Stimulated activated naive B cell treated with anti-CD40 and anti-IgM and Interleukin-4, amounts not matched to agents 10 μg/mL and 1 μg/mL and 100 μg/mL, for 72 hours (primary cell): ENCODE data around the gene ISY1.
"Not testable (repeated sequence)": the region's sequence is repeated elsewhere in the genome, so short reads cannot be mapped to it uniquely, and the experiment has no call there.

Source experiments
- ATAC-seq, 2 donors: fragments of 150-1000 bp; cut with Tn5 transposase; replicated peaks; 2 replicates each; pipeline ENCODE4 v1.10.0; 2021; ENCODE audit warnings: moderate library complexity in 1 of 2
- DNase-seq: peaks from one replicate; pipeline ENCODE4 v3.0.0; 2021
- H3K27ac Mint-ChIP-seq: one replicate; pipeline ENCODE4 v1.8.0; 2022; ENCODE audit warnings: mild to moderate bottlenecking, mixed read lengths
- H3K27me3 Mint-ChIP-seq, 2 donors: one replicate each; pipeline ENCODE4 v1.8.0; 2022; ENCODE audit warnings: mixed read lengths in 2 of 2
- H3K36me3 Mint-ChIP-seq, 2 donors: one replicate each; pipeline ENCODE4 v1.8.0; 2022; ENCODE audit warnings: mixed read lengths in 2 of 2, mild to moderate bottlenecking in 1 of 2
- H3K4me1 Mint-ChIP-seq, 2 donors: one replicate each; pipeline ENCODE4 v1.8.0; 2022; ENCODE audit warnings: mixed read lengths in 2 of 2, mild to moderate bottlenecking in 1 of 2
- H3K4me3 Mint-ChIP-seq, 2 donors: one replicate each; pipeline ENCODE4 v1.8.0; 2022; ENCODE audit warnings: mild to moderate bottlenecking in 2 of 2, mixed read lengths in 2 of 2, moderate library complexity in 1 of 2
- H3K9me3 Mint-ChIP-seq, 2 donors: one replicate each; pipeline ENCODE4 v1.8.0; 2022; ENCODE audit warnings: mixed read lengths in 2 of 2, mild to moderate bottlenecking in 1 of 2

The ISY1 gene

DNA sequence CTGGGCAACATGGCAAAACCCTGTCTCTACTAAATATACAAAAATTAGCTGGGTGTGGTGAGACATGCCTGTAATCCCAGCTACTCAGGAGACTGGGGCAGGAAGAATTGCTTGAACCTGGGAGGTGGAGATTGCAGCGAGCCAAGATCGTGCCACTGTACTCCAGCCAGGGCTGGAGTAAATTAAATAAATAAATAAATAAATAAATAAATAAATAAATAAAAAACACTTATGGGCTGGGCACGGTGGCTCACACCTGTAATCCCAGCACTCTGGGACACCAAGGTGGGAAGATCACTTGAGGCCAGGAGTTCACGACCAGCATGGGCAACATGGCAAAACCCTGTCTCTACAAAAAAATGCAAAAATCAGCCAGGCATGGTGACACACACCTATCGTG is 19.9 kb downstream of the ISY1 start:
- H3K27me3 Mint-ChIP-seq, H3K27ac Mint-ChIP-seq, H3K4me1 Mint-ChIP-seq, H3K4me3 Mint-ChIP-seq, H3K9me3 Mint-ChIP-seq, ATAC-seq, DNase-seq: not testable (repeated sequence)
- H3K36me3 Mint-ChIP-seq: peaks cover 17 to 33% of the 10 kb centered on the region in 2 donors

DNA sequence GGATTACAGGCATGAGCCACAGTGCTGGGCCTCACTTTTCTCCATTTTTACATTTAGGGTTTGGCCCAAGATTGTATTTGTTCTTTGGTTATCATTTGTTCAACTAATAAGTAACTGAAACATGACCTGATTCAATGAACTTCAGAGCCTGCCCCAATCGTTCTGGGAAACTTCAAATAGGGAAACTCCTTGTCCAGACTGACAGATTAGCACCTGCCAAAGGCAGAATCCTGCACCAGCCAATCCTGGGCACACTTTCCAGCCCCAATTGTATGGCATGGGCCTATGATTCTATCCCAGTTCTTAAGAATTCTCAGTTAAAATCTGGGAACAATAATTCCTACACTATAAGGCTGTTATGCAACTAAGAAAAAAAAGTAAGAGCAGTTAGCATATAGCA is 21.0 kb downstream of the ISY1 start:
- no peak for ATAC-seq
- Mint-ChIP-seq H3K27me3 (no peaks in the 10 kb centered on the region), H3K4me1 (no peaks in the 10 kb centered on the region), H3K27ac (no peak overlapping the region), H3K36me3 (peaks cover 13 to 26% of the 10 kb centered on the region in 2 donors), H3K4me3 (no peak overlapping the region), H3K9me3 (no peaks in the 10 kb centered on the region)
- no peak for DNase-seq

DNA sequence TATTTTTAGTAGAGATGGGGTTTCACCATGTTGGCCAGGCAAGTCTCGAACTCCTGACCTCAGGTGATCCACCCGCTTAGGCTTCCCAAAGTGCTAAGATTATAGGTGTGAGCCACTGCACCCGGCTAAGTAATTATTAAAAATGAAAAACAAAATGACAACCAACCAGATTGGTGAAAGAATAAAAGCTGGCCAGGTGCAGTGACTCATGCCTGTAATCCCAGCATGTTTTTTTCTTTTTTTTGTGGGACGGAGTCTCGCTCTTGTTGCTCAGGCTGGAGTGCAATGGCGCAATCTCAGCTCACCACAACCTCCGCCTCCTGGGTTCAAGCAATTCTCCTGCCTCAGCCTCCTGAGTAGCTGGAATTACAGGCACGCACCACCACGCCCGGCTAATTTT is 24.6 kb downstream of the ISY1 start:
- not testable (repeated sequence) for H3K27ac Mint-ChIP-seq, H3K4me3 Mint-ChIP-seq, DNase-seq, H3K9me3 Mint-ChIP-seq, ATAC-seq, H3K4me1 Mint-ChIP-seq, H3K27me3 Mint-ChIP-seq
- peaks cover 43 to 47% of the 10 kb centered on the region in 2 donors for H3K36me3 Mint-ChIP-seq

DNA sequence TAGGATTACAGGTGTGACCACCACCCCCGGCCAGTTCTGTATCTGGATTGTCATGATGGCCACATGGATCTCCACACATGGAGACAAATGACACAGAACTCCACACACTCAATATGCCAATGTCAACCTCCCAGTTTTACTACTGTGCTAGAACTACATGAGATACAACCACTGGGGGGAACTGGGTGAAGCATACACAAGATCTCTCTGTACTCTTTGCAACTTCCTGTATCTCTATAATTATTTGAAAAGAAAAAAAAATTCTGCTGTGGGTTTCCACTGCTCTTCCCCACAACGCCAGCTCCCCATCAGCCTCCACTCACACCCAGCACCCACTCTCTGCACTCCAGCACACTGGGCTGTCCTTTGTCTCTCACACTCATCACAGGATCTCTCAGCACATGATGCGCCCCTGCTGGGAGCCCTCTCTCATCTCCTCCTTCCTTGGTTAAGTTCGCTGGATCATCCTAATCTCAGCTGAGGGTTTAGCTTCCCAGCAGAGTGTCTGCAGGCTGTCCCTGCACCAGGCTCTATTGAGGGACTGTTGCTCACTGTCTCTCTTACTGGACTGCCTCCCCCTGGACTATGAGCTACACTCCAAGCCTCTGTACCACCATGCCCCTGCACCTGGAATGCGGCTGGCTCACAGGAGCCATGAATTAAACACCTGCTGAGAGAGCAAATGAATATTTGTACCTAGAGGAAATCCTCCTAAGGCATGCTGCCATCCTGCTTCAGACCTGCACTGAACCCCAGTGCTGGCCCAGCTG is 28.6 kb downstream of the ISY1 start:
- H3K36me3 Mint-ChIP-seq: peaks cover 60 to 64% of the 10 kb centered on the region in 2 donors
- no peak for DNase-seq
- no peaks in the 10 kb centered on the region for H3K27me3 Mint-ChIP-seq
- ATAC-seq: no peak
- H3K4me1 Mint-ChIP-seq: peaks cover 0 to 17% of the 10 kb centered on the region in 2 donors
- no peak overlapping the region for H3K27ac Mint-ChIP-seq
- H3K4me3 Mint-ChIP-seq: no peak overlapping the region
- H3K9me3 Mint-ChIP-seq: no peaks in the 10 kb centered on the region

DNA sequence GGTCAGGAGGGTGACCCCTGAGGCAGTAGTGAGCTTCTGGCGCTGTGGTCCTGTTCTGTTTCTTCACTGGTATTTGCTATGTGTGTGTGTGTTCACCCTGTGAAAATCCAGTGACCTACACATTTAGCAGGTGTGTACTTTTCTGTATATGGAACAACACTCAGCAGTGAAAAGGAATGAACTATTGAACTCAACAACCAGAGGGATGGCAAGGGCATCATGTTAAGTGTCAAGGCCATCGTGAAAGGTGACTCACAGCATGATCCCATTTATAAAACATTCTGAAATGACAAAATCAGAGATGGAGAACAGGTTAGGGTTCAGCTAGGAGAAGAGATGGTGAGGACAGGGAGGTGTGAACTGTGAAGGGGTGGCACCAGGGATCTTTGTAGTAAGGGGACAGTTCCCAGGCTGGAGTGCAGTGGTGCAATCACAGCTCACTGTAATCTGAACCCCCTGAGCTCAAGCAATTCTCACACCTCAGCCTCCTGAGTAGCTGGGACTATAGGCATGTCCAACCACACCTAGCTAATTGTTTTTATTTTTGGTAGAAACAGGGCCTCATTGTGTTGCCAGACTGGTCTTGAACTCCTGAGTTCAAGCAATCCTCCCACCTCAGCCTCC is 29.3 kb downstream of the ISY1 start:
- Mint-ChIP-seq H3K4me3 (no peak overlapping the region), H3K27me3 (no peaks in the 10 kb centered on the region), H3K9me3 (no peaks in the 10 kb centered on the region), H3K27ac (peak overlapping the region; percentile 15), H3K36me3 (peaks cover 63% of the 10 kb centered on the region in 2 donors), H3K4me1 (peaks cover 4 to 24% of the 10 kb centered on the region in 2 donors)
- ATAC-seq: no peak
- no peak for DNase-seq

DNA sequence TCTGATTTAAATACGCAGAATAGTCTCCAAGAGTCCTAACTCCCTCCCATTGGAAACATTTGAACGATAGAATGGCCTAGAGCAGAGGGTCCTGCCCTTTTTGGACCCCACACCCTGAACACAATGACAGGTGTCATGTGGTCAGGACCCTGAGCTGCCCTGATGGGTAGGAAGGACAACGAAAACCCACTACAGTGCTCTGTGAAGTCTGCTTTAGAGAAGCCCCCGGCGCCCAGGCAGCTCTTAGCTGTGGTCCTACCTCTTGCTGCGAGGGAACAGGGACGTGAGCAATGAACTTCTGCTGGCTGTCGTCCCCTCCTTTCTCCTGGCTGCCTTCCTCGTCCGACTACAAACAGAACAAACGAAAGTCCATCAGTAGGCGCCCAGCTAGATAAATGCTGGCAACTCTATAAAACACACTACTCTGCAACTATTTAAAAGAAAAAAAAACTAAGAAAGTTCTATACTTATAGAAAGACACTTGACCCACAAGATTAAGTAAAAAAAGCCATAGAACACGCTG is 30.5 kb downstream of the ISY1 start:
- H3K4me1 Mint-ChIP-seq: peaks cover 4 to 25% of the 10 kb centered on the region in 2 donors
- no peaks in the 10 kb centered on the region for H3K9me3 Mint-ChIP-seq
- no peak for ATAC-seq
- no peak for DNase-seq
- H3K36me3 Mint-ChIP-seq: peaks cover 66 to 73% of the 10 kb centered on the region in 2 donors
- no peaks in the 10 kb centered on the region for H3K27me3 Mint-ChIP-seq
- H3K27ac Mint-ChIP-seq: no peak overlapping the region
- no peak overlapping the region for H3K4me3 Mint-ChIP-seq

DNA sequence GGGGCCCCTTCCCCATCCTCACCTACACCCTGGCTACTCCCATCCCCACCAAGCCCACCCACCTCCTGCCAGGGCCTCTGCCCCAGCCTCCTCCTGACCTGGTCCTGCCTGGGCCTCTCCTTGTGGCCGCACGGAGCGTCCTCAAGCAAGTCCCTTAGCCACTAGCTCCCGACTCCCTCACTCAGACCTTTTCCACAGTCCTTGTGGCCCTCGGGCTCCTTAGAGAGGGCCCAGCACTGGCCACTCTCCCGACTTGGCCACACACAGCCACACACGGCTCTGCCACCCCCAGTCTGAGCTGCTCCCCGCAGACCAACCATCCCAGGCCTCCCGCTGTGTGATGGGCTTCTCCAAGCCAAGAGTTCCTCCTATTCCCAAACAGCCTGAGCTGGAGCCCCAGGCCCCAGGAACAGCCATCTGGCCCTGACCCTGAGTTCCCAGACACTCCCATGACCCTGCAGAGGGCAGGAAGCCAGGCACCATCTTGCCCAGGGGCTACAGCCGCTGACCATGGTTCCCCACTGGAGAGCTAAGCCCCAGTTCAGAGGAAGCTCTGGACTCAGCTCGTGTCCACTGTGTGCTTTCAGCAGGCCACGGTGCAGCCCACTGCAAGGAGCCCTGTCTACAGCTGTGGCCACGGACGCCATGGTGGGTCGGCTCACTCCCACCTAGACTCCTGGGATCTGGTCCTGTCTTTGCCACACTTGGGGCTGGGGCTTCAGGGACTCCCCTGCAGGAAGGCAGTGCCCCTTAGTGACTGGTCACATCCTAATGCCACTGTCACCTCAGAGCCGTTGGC is 32.3 kb downstream of the ISY1 start:
- no peaks in the 10 kb centered on the region for H3K9me3 Mint-ChIP-seq
- H3K27me3 Mint-ChIP-seq: no peaks in the 10 kb centered on the region
- H3K27ac Mint-ChIP-seq: peak overlapping the region; percentile 77
- ATAC-seq (no peak), DNase-seq (no peak)
- peaks cover 52 to 63% of the 10 kb centered on the region in 2 donors for H3K36me3 Mint-ChIP-seq
- peaks cover 5 to 27% of the 10 kb centered on the region in 2 donors for H3K4me1 Mint-ChIP-seq
- H3K4me3 Mint-ChIP-seq: no peak overlapping the region

DNA sequence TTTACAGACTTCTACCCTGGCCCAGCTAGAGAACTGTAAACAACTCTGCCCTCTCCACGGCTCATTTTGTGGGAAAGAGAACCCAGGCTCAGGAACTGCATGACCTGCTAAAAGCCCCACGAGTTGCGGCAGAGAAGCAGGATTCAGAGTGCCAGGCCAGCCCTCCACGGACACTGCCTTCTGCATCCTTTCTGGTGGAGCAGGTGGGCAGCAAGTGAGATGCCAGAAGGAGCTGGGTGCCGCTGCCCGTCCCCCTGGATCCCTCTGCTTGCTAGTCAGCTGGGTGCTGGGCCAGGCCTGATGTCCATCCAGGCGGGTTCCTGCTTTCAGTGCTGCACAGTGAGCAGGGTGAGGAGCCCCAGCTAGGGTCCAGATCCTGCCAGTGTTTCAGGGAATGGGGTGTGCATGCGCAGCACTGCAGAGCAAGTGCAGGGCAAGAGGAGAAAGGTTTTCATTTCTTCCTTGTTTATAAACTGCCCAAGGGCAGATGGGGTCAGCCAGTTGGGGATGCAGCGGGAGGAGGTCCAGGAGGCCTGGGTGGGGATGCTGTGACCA is 34.1 kb downstream of the ISY1 start:
- Mint-ChIP-seq H3K27ac (peak overlapping the region; percentile 16), H3K36me3 (peaks cover 37 to 48% of the 10 kb centered on the region in 2 donors), H3K9me3 (no peaks in the 10 kb centered on the region), H3K4me1 (peaks cover 21 to 39% of the 10 kb centered on the region in 2 donors), H3K27me3 (no peaks in the 10 kb centered on the region), H3K4me3 (no peak overlapping the region)
- DNase-seq (no peak), ATAC-seq (no peak)

DNA sequence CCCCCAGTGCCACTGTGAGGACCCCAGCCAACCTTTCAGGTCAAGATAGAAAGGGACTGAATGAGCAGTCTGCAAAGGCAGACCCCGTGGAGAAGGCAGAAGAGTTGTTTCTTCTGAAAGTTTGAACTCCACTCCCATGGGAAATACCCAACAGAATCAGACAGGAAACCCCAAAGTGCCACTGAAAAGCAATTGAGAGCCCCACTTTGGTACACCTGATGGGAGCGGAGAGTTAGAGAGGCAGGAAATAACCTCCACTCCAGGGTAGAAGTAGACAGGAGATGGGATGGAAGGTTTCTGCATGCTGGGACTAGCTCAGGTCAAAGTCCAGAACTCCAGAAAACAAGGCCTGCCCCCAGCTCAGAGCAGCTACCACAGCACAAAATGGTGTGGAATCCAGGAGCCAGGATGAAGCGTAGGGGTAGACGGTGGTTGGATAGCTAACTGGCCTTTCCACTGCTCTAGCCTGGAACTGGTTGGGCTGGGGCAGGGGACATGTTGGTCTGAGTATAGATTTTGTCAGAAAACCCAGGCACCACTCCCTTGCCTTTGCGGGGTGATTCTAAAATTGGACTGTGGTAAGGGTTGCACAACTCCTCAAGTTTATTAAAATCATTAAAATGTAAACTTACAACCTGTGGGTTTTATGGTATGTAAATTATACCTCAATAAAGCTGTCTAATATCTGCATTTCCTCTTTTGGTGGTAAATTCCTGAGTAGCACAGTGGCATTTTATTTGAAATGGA is 37.4 kb downstream of the ISY1 start:
- Mint-ChIP-seq H3K4me1 (peaks cover 36 to 58% of the 10 kb centered on the region in 2 donors), H3K9me3 (no peaks in the 10 kb centered on the region), H3K27me3 (no peaks in the 10 kb centered on the region), H3K27ac (peak overlapping the region; percentile 82), H3K36me3 (peaks cover 18 to 23% of the 10 kb centered on the region in 2 donors), H3K4me3 (peak overlapping the region; percentile 86 to 91)
- ATAC-seq: peak; percentile 13 to 17
- peak; percentile 21 for DNase-seq

DNA sequence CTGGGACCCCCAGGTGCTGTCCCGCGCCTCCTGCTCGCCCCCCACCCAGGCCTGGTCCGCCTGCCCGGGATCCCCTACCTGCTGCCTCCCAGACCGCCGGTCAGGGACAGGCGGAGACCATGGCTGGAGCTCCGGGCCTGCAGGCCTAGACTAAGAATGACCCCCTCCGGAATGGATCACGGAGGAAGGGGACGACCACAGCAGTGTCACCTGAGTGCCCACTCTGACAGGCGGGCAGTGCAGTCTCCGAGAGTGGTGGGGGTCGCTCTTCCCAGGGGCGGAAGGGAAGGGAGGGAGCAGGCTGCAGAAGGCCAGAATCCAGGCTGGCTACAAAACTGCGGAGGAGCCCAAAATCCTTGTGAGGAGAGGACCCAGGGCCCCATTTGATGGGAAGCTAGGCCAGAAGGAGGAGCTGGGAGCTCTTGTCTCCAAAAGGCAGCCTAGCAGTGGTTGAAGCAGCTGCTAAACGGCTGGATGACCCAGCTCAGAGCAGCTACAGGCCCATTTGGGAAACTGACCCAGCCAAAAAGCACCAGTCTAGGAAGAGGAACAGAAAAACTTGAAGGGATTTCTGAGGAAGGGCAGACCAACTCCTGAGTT is 38.4 kb downstream of the ISY1 start:
- Mint-ChIP-seq H3K4me3 (peak overlapping the region; percentile 86 to 91), H3K4me1 (peaks cover 41 to 61% of the 10 kb centered on the region in 2 donors), H3K36me3 (peaks cover 17 to 25% of the 10 kb centered on the region in 2 donors), H3K27me3 (no peaks in the 10 kb centered on the region), H3K27ac (peak overlapping the region; percentile 82), H3K9me3 (no peaks in the 10 kb centered on the region)
- peak; percentile 6 to 28 for ATAC-seq
- peak; percentile 39 for DNase-seq

DNA sequence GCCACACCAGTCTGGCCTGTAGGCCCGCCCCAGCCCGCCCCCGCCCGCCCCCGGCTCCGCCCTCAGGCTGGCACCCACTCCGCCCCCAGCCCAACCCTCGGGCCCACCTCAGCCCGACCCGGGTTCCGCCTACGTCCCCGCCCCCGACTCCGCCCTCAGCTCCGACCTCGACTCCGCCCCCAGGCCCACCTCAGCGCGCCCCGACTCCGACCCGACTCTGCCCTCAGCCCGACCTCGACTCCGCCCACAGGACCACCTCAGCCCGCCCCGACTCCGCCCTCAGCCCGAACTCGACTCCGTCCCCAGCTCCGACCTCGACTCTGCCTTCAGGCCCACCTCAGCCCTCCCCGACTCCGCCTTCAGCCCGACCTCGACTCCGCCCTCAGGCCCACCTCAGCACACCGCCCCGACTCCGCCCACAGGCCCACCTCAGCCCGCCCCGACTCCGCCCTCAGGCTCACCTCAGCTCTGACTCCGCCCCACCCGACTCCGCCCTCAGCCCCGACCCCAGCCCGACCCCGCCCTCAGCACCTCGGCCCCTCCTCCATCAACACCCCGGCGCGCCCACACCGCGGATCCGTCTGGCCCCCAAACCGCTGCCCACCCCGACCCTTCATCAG is 39.0 kb downstream of the ISY1 start, which contains the start of gene RAB43:
Gene RAB43, minus strand, starts transcription at position 13 of the 620 bp plus-strand sequence. CDS start 315 bp downstream, outside the sequence.
- peak; percentile 59 to 64 for ATAC-seq
- H3K9me3 Mint-ChIP-seq: no peaks in the 10 kb centered on the region
- DNase-seq: peak; percentile 79
- peak within 1 kb of the TSS; percentile 88 to 91 for H3K4me3 Mint-ChIP-seq
- H3K36me3 Mint-ChIP-seq: peaks cover 17 to 23% of the 10 kb centered on the region in 2 donors
- H3K27me3 Mint-ChIP-seq: no peaks in the 10 kb centered on the region
- peaks cover 38 to 56% of the 10 kb centered on the region in 2 donors for H3K4me1 Mint-ChIP-seq
- H3K27ac Mint-ChIP-seq: peak within 1 kb of the TSS; percentile 93

DNA sequence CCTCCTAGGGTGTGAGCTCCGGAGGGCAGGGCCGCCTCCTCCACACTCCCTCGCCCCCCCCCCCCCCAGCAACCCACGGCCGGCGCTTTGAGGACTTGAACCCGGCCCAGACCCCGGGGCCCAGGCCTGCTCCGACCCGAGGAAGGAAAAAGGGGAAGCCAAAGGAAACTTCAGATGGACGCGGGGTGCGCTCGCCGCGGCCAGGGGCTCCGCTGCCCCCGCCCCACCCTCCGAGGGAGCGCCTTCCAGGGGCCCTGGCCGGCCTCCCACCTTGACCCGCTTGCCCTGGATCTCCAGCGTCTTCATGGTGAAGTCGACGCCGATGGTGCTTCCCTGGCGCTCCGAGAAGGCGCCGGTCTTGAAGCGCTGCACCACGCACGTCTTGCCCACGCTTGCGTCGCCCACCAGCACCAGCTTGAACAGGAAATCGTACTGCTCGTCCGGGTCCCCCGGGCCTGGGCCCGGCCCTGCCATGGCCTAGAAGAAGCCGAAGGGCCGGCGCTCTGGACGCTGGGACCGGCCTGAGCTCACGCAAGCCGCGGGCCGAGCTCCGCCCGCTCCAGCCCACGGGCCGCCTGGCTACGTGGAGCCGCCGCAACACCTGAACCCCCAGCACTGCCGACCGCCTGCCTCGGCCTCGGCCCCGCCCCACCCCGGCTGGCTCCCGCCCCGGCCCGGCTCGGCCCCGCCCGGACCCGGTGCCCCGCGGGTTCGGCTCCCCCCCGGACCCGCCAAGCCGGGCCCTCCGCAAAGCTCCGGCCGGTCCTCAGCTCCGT is 39.7 kb downstream of the ISY1 start:
- no peaks in the 10 kb centered on the region for H3K27me3 Mint-ChIP-seq
- H3K4me3 Mint-ChIP-seq: peak overlapping the region; percentile 88 to 91
- peaks cover 43 to 58% of the 10 kb centered on the region in 2 donors for H3K4me1 Mint-ChIP-seq
- no peaks in the 10 kb centered on the region for H3K9me3 Mint-ChIP-seq
- no peak for DNase-seq
- ATAC-seq: peak; percentile 23 to 31
- H3K27ac Mint-ChIP-seq: peak overlapping the region; percentile 93
- H3K36me3 Mint-ChIP-seq: peaks cover 22 to 24% of the 10 kb centered on the region in 2 donors
